A673 (cell line): ENCODE results near the gene FIBCD1. TPM values are rescaled to one million over a fixed set of nuclear protein-coding genes. Genes with fewer than 3 reads are reported as not detected.

Experiments used
- BruUV-seq: library from RNA; stranded (reverse); fragments of 400-500 nt; replicated peaks from 2 replicates; lab custom pipeline; 2021; lab: Mats Ljungman, UMichigan
- CTCF ChIA-PET: fragments of 300-600 bp; sonication (Branson Sonifier 250); formaldehyde crosslinking; loops from one replicate; lab custom pipeline; 2022; ENCODE audit warnings: antibody characterized with exemption; lab: Charles Lee
- POLR2A ChIA-PET: fragments of 300-600 bp; sonication (Branson Sonifier 250); formaldehyde crosslinking; loops from one replicate; lab custom pipeline; 2022; ENCODE audit warnings: antibody characterized with exemption; ENCODE audit not compliant: low non-redundant PET; lab: Charles Lee
- DNase-seq: peaks from one replicate; pipeline ENCODE4 v3.0.0-alpha.2; 2015; ENCODE audit warnings: low spot score
- H3K27ac ChIP-seq: fragments of 200-600 bp; sonication (generic); 2 replicates; pipeline ENCODE4 v1.5.1; 2016; ENCODE audit warnings: mixed run types, low read depth, mild to moderate bottlenecking, mixed read lengths, antibody characterized with exemption, low read length; ENCODE audit not compliant: poor library complexity, severe bottlenecking
- H3K27me3 ChIP-seq: fragments of 200-600 bp; sonication (generic); replicated peaks from 2 replicates; pipeline ENCODE4 v1.6.1; 2017; ENCODE audit warnings: mixed run types, low read depth, mild to moderate bottlenecking, mixed read lengths, antibody characterized with exemption, low read length; ENCODE audit not compliant: insufficient read depth, poor library complexity
- H3K36me3 ChIP-seq: fragments of 200-600 bp; sonication (generic); 2 replicates; pipeline ENCODE4 v1.6.1; 2016; ENCODE audit warnings: mixed run types, mild to moderate bottlenecking, mixed read lengths, antibody characterized with exemption, low read length; ENCODE audit not compliant: insufficient read depth, poor library complexity, severe bottlenecking
- H3K4me1 ChIP-seq: fragments of 200-600 bp; sonication (generic); 2 replicates; pipeline ENCODE4 v1.6.1; 2017; ENCODE audit warnings: mixed run types, mild to moderate bottlenecking, mixed read lengths, antibody characterized with exemption, low read length; ENCODE audit not compliant: insufficient read depth, poor library complexity, severe bottlenecking
- H3K4me3 ChIP-seq: fragments of 200-600 bp; sonication (generic); 2 replicates; pipeline ENCODE4 v1.5.1; 2016; ENCODE audit warnings: low read depth, mixed run types, mild to moderate bottlenecking, mixed read lengths, low read length; ENCODE audit not compliant: poor library complexity, severe bottlenecking
- H3K9me3 ChIP-seq: fragments of 200-600 bp; sonication (generic); 2 replicates; pipeline ENCODE4 v1.6.1; 2016; ENCODE audit warnings: mixed run types, low read depth, mild to moderate bottlenecking, mixed read lengths, antibody characterized with exemption, low read length; ENCODE audit not compliant: poor library complexity, severe bottlenecking
- CTCF ChIP-seq: fragments of 300-800, 200-600 bp; sonication (generic); conservative IDR thresholded peaks from 2 replicates; pipeline ENCODE4 v1.5.1; 2017; ENCODE audit warnings: low read depth, mild to moderate bottlenecking, antibody characterized with exemption, low read length, moderate library complexity, mixed read lengths
- EZH2 ChIP-seq: fragments of 200-600 bp; sonication (generic); IDR thresholded peaks from 2 replicates; pipeline ENCODE4 v1.6.1; 2017; ENCODE audit warnings: borderline replicate concordance, low read depth, mild to moderate bottlenecking, mixed read lengths, antibody characterized with exemption, low read length; ENCODE audit not compliant: poor library complexity, severe bottlenecking
- intact Hi-C: fragments of 100-400 bp; cut with micrococcal nuclease; formaldehyde crosslinking; loops from one replicate; pipeline ENCODE4 v1.10.0; 2022; ENCODE audit not compliant: unreplicated experiment
- total RNA-seq: library from RNA; stranded (reverse); gene quantifications from 2 replicates; pipeline ENCODE4 v1.2.3, GENCODE V29; 2021

Gene FIBCD1
- total RNA-seq, 1 experiment from 2014 or later: 0.19 TPM

- Histone ChIP-seq H3K4me1 (no peaks in the 10 kb centered on the region), H3K4me3 (no peak overlapping the region), H3K36me3 (no peaks in the 10 kb centered on the region), H3K9me3 (no peaks in the 10 kb centered on the region), H3K27me3 (no peaks in the 10 kb centered on the region), H3K27ac (no peak overlapping the region)
- ChIA-PET CTCF (interaction anchor here (0.6 kb wide), 1 partner anchor 40 kb away, joined by 6 read pairs; no protein-coding TSS in a partner anchor), POLR2A (no interaction called here)
- BruUV-seq: no TSS peak
- no peak for DNase-seq
- intact Hi-C loops: no loop called here
- TF ChIP-seq EZH2: no peak
- TF ChIP-seq CTCF: no peak
Measured at GRCh38 chr9:130983359-130983670, 44.3 kb upstream of the FIBCD1 start.

- Histone ChIP-seq H3K27me3 (no peaks in the 10 kb centered on the region), H3K27ac (no peak overlapping the region), H3K36me3 (no peaks in the 10 kb centered on the region), H3K9me3 (no peaks in the 10 kb centered on the region), H3K4me3 (no peak overlapping the region), H3K4me1 (no peaks in the 10 kb centered on the region)
- intact Hi-C loops: no loop called here
- CTCF ChIA-PET: no interaction called here
- TF ChIP-seq EZH2 (no peak), CTCF (no peak)
- no peak for DNase-seq
- BruUV-seq: no TSS peak
- POLR2A ChIA-PET: no interaction called here
Measured at GRCh38 chr9:130982636-130983358, 43.8 kb upstream of the FIBCD1 start.

- H3K4me1 ChIP-seq: no peaks in the 10 kb centered on the region
- no peaks in the 10 kb centered on the region for H3K36me3 ChIP-seq
- H3K4me3 ChIP-seq: no peak overlapping the region
- DNase-seq: no peak
- POLR2A ChIA-PET: no interaction called here
- no peaks in the 10 kb centered on the region for H3K9me3 ChIP-seq
- TF ChIP-seq EZH2 (no peak), CTCF (no peak)
- BruUV-seq: no TSS peak
- no peak overlapping the region for H3K27ac ChIP-seq
- intact Hi-C loops: no loop called here
- no peaks in the 10 kb centered on the region for H3K27me3 ChIP-seq
- CTCF ChIA-PET: no interaction called here
Measured at GRCh38 chr9:130981756-130982137, 42.7 kb upstream of the FIBCD1 start.
